Measurements from ENCODE around the gene CTXN3.

GRCh38 chr5:127608077-127608660, 40.7 kb upstream of the CTXN3 start:
- TF ChIP-seq CBX5 (IDR thresholded peaks at IDR 0.05; ENCODE audit: low read depth) (no peak), CTCF (IDR thresholded peaks at IDR 0.05 in 2 of 3, conservative IDR thresholded peaks at IDR 0.05 in 1 of 3; ENCODE audit: control insufficient read depth in 2 of 3, extremely low read depth in 1 of 3, insufficient read depth in 1 of 3, low read depth in 3 of 3, low read length in 3 of 3) (no peak), STAT3 (IDR thresholded peaks at IDR 0.05; ENCODE audit: low read depth, low read length) (no peak), CHD2 (IDR thresholded peaks at IDR 0.05; ENCODE audit: borderline replicate concordance, low read depth, low read length) (no peak), NR2C2 (IDR thresholded peaks at IDR 0.05; ENCODE audit: borderline replicate concordance, control insufficient read depth, insufficient read length, low read depth) (no peak), REST (IDR thresholded peaks at IDR 0.05; ENCODE audit: low read depth, low read length) (no peak), GATAD2B (conservative IDR thresholded peaks at IDR 0.05; ENCODE audit: low read depth) (no peak), ZNF384 (IDR thresholded peaks at IDR 0.05; ENCODE audit: borderline replicate concordance, low read depth, low read length) (no peak), SMARCA5 (IDR thresholded peaks at IDR 0.05) (no peak), MYC (IDR thresholded peaks at IDR 0.05; ENCODE audit: insufficient read depth, insufficient read length, insufficient replicate concordance, low read length, severe bottlenecking) (no peak), POU2F2 (IDR thresholded peaks at IDR 0.05; ENCODE audit: borderline replicate concordance, low read depth, low read length) (no peak), SUPT20H (IDR thresholded peaks at IDR 0.05; ENCODE audit: borderline replicate concordance, control insufficient read depth, low read depth, low read length) (no peak), CEBPZ (IDR thresholded peaks at IDR 0.05; ENCODE audit: low read depth, low read length) (no peak), RCOR1 (conservative IDR thresholded peaks at IDR 0.05; ENCODE audit: low read depth, low read length) (no peak)
